AG09309 (cell line): Measurements from ENCODE around the gene NPFFR2.

Experiments used
- DNase-seq: peaks from one replicate; pipeline ENCODE4 v3.0.0-alpha.2; 2010; ENCODE audit warnings: low read depth
- H3K4me3 ChIP-seq: 2 replicates; pipeline ENCODE4 v1.5.1; 2011; ENCODE audit warnings: mild to moderate bottlenecking, low read depth, low read length, moderate library complexity; ENCODE audit not compliant: control insufficient read depth
- CTCF ChIP-seq: IDR thresholded peaks from 2 replicates; pipeline ENCODE4 v1.5.1; 2011; ENCODE audit warnings: mild to moderate bottlenecking, low read depth, low read length, inconsistent platforms; ENCODE audit not compliant: insufficient read depth, control insufficient read depth; ENCODE audit errors: missing control alignments

NPFFR2 gene

GRCh38 chr4:72031868-72032608, at the start of gene NPFFR2:
Gene NPFFR2, plus strand, starts transcription at chr4:72032000. Its CDS starts 96,592 bp downstream, at chr4:72128592.
- no peak for DNase-seq
- no peak within 1 kb of the TSS for H3K4me3 ChIP-seq
- TF ChIP-seq CTCF, result no peak

- no peak for TF ChIP-seq CTCF
- no peak for DNase-seq
- H3K4me3 ChIP-seq, result no peak overlapping the region
Measured at GRCh38 chr4:71992571-71993312, 39.1 kb upstream of the NPFFR2 start.

GRCh38 chr4:71994559-71994958, 37.2 kb upstream of the NPFFR2 start:
- DNase-seq, result no peak
- TF ChIP-seq CTCF, result no peak
- no peak overlapping the region for H3K4me3 ChIP-seq

GRCh38 chr4:71995297-71995696, 36.5 kb upstream of the NPFFR2 start:
- no peak for DNase-seq
- no peak for TF ChIP-seq CTCF
- H3K4me3 ChIP-seq, result no peak overlapping the region

- H3K4me3 ChIP-seq, result no peak overlapping the region
- TF ChIP-seq CTCF, result no peak
- DNase-seq, result peak; percentile 8
Measured at GRCh38 chr4:72006586-72006985, 25.2 kb upstream of the NPFFR2 start.

- no peak for DNase-seq
- no peak for TF ChIP-seq CTCF
- H3K4me3 ChIP-seq, result no peak overlapping the region
Measured at GRCh38 chr4:72011906-72012305, 19.9 kb upstream of the NPFFR2 start.
